ENCODE data around the gene TNNT3.

The TNNT3 gene

DNA sequence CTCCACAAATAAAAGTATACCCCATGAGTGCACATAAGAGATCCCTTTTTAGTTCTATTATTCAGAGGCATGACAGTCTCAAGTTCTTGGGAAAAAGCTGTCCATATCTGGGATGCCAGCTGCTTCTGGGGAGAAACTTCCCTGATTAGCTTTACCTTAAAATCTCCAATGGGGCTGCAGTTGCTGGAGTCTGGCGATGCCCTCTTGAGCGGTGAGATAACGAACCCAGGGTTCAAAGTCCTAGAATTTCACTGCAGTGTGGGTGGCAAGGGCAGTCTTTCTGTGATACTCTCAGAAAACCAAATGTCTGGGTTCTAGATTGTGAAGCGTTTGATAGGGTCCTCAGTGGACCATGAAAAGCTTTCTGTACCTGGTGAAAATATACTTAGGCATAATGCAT, 20.4 kb upstream of the TNNT3 start:
- no peaks in the 10 kb centered on the region for H3K36me3 ChIP-seq (replicated peaks; ENCODE audit: insufficient read depth, low read length)
- no peaks in the 10 kb centered on the region for H3K9me2 ChIP-seq (replicated peaks; ENCODE audit: insufficient read depth, low read length)
- no peak overlapping the region for H3K4me3 ChIP-seq (ENCODE audit: low read length)
- H3K9ac ChIP-seq (ENCODE audit: low read length): no peak overlapping the region
- TF ChIP-seq EZH2phosphoT487 (IDR thresholded peaks at IDR 0.05; ENCODE audit: low read length) (no peak), EZH2 (optimal IDR thresholded peaks at IDR 0.05; ENCODE audit: low read depth, low read length) (no peak)
- TF ChIP-seq, protein P1, sequence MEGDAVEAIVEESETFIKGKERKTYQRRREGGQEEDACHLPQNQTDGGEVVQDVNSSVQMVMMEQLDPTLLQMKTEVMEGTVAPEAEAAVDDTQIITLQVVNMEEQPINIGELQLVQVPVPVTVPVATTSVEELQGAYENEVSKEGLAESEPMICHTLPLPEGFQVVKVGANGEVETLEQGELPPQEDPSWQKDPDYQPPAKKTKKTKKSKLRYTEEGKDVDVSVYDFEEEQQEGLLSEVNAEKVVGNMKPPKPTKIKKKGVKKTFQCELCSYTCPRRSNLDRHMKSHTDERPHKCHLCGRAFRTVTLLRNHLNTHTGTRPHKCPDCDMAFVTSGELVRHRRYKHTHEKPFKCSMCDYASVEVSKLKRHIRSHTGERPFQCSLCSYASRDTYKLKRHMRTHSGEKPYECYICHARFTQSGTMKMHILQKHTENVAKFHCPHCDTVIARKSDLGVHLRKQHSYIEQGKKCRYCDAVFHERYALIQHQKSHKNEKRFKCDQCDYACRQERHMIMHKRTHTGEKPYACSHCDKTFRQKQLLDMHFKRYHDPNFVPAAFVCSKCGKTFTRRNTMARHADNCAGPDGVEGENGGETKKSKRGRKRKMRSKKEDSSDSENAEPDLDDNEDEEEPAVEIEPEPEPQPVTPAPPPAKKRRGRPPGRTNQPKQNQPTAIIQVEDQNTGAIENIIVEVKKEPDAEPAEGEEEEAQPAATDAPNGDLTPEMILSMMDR (IDR thresholded peaks at IDR 0.05; ENCODE audit: low read length): no peak
- H3K79me2 ChIP-seq (ENCODE audit: low read length): no peaks in the 10 kb centered on the region
- H3K27ac ChIP-seq (ENCODE audit: low read length): no peak overlapping the region
- no peaks in the 10 kb centered on the region for H4K20me1 ChIP-seq (ENCODE audit: insufficient read depth, low read length)
- no peak overlapping the region for H2AFZ ChIP-seq (ENCODE audit: low read length)
- H3K27me3 ChIP-seq (replicated peaks; ENCODE audit: insufficient read depth, low read length): peaks cover 94% of the 10 kb centered on the region
- H3K4me1 ChIP-seq (ENCODE audit: low read length): no peaks in the 10 kb centered on the region
- H3K4me2 ChIP-seq (ENCODE audit: low read depth, low read length): no peak overlapping the region
- H3F3A ChIP-seq (ENCODE audit: insufficient read depth, low read length): no peaks in the 10 kb centered on the region
- DNase-seq: no peak
- H3K9me3 ChIP-seq (replicated peaks; ENCODE audit: insufficient read depth, low read length): no peaks in the 10 kb centered on the region

DNA sequence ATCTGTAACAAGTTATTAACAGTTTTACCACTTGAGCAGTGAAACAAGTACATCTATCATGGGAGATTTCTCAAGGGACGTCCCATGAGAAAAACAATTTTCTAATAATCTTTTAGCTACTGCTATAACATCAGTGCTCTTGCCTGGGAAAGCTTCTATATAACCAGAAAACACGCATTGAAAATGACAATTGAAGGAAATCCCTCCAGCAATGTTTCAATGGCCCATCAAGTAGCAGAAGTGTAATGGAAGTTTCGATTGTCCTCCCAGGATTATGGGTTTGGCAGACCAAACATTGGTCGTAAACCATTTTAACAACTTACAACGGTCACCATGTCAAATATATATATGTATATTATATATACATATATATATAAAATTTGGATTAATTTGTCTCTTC, 19.8 kb upstream of the TNNT3 start:
- DNase-seq: no peak
- Histone ChIP-seq H3K9me3 (replicated peaks; ENCODE audit: insufficient read depth, low read length) (no peaks in the 10 kb centered on the region), H3F3A (ENCODE audit: insufficient read depth, low read length) (no peaks in the 10 kb centered on the region), H3K4me3 (ENCODE audit: low read length) (no peak overlapping the region), H3K27ac (ENCODE audit: low read length) (no peak overlapping the region), H3K36me3 (replicated peaks; ENCODE audit: insufficient read depth, low read length) (no peaks in the 10 kb centered on the region), H3K4me1 (ENCODE audit: low read length) (no peaks in the 10 kb centered on the region), H3K9me2 (replicated peaks; ENCODE audit: insufficient read depth, low read length) (no peaks in the 10 kb centered on the region), H2AFZ (ENCODE audit: low read length) (no peak overlapping the region), H3K9ac (ENCODE audit: low read length) (no peak overlapping the region), H3K27me3 (replicated peaks; ENCODE audit: insufficient read depth, low read length) (peaks cover 98% of the 10 kb centered on the region), H3K4me2 (ENCODE audit: low read depth, low read length) (no peak overlapping the region), H3K79me2 (ENCODE audit: low read length) (no peaks in the 10 kb centered on the region), H4K20me1 (ENCODE audit: insufficient read depth, low read length) (no peaks in the 10 kb centered on the region)
- no peak for TF ChIP-seq EZH2 (optimal IDR thresholded peaks at IDR 0.05; ENCODE audit: low read depth, low read length)
- TF ChIP-seq, protein P1 (IDR thresholded peaks at IDR 0.05; ENCODE audit: low read length): no peak
- TF ChIP-seq EZH2phosphoT487 (IDR thresholded peaks at IDR 0.05; ENCODE audit: low read length): no peak

DNA sequence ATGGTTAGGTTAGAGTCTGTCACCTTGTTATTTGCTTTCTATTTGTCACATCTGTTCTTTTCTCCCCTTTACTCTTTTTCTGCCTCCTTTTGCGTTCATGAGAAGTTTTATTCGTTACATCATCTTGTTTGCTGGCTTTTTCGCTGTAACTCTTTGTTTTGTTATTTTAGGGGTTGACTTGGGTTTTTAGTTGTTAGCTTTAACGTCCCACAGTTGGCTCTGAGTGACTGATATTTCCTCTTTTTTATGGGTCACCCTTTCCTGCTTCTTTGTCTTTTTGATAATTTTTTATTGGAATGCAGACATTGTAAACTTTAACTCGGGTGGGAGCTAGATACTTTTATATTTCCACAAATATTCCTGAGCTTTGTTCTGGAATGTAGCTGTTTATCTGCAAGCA, 13.3 kb upstream of the TNNT3 start:
- no peaks in the 10 kb centered on the region for H3K9me3 ChIP-seq (replicated peaks; ENCODE audit: insufficient read depth, low read length)
- H3K9ac ChIP-seq (ENCODE audit: low read length): no peak overlapping the region
- peaks cover 97% of the 10 kb centered on the region for H3K27me3 ChIP-seq (replicated peaks; ENCODE audit: insufficient read depth, low read length)
- no peak overlapping the region for H3K27ac ChIP-seq (ENCODE audit: low read length)
- no peak overlapping the region for H3K4me3 ChIP-seq (ENCODE audit: low read length)
- H3K9me2 ChIP-seq (replicated peaks; ENCODE audit: insufficient read depth, low read length): no peaks in the 10 kb centered on the region
- no peak for DNase-seq
- no peaks in the 10 kb centered on the region for H4K20me1 ChIP-seq (ENCODE audit: insufficient read depth, low read length)
- H3K4me2 ChIP-seq (ENCODE audit: low read depth, low read length): no peak overlapping the region
- H3K4me1 ChIP-seq (ENCODE audit: low read length): no peaks in the 10 kb centered on the region
- H3F3A ChIP-seq (ENCODE audit: insufficient read depth, low read length): no peaks in the 10 kb centered on the region
- H3K79me2 ChIP-seq (ENCODE audit: low read length): no peaks in the 10 kb centered on the region
- H3K36me3 ChIP-seq (replicated peaks; ENCODE audit: insufficient read depth, low read length): no peaks in the 10 kb centered on the region
- H2AFZ ChIP-seq (ENCODE audit: low read length): no peak overlapping the region
- TF ChIP-seq EZH2 (optimal IDR thresholded peaks at IDR 0.05; ENCODE audit: low read depth, low read length) (no peak), EZH2phosphoT487 (IDR thresholded peaks at IDR 0.05; ENCODE audit: low read length) (no peak)
- TF ChIP-seq, protein P1 (IDR thresholded peaks at IDR 0.05; ENCODE audit: low read length): no peak
